Esophagus squamous epithelium (tissue), 4 donors: ENCODE results near the gene PREX1.

ENCODE experiments used
- POLR2A ChIP-seq, 4 donors: fragments of 450-650 bp; IDR thresholded peaks; one replicate each; pipeline ENCODE4 v1.6.1; 2017; ENCODE audit warnings: antibody characterized with exemption in 4 of 4, mild to moderate bottlenecking in 4 of 4, moderate library complexity in 3 of 4
- TF ChIP-seq, protein P1 (sequence below), 6 experiments: fragments of 450-650 bp in 4 of 6; fragments of 200-600 bp in 2 of 6; sonication (generic) in 2 of 6; IDR thresholded peaks; one replicate each; pipeline ENCODE4 v1.5.1; 2016 to 2019; ENCODE audit warnings: antibody characterized with exemption in 6 of 6, mild to moderate bottlenecking in 4 of 6, moderate library complexity in 4 of 6

DNA sequence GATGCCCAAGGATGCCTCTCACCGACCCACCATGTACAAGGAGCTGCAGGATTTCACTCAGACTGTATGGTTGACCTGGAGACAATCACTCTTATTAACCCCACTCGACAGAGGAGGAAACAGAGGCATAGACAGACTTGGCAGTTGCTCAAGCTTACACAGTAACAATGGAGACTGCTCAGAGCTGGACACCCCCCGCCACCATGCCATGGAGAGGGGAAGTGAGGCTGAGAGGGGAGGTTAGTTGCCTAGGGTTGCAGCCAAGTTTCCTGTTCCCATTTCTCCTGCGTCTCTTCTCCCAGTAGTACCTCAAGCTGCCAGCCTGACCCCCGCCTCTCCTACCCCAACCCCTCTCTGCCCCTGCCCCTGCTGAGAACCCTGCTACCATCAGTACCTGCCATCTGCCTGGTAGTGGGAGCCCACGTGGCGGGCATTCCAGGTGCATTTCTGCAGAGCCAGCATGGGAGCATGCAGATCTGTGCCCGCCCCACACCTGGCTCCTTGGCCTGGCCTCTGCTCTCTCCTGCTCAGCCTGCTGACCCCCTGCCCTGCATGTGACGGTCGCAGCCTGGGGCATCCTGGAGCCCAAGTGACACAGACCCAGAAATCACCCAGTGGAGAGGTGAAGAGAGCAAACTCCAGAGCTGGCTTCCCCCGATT lies 157.7 kb downstream of the PREX1 start:
- TF ChIP-seq, protein P1, sequence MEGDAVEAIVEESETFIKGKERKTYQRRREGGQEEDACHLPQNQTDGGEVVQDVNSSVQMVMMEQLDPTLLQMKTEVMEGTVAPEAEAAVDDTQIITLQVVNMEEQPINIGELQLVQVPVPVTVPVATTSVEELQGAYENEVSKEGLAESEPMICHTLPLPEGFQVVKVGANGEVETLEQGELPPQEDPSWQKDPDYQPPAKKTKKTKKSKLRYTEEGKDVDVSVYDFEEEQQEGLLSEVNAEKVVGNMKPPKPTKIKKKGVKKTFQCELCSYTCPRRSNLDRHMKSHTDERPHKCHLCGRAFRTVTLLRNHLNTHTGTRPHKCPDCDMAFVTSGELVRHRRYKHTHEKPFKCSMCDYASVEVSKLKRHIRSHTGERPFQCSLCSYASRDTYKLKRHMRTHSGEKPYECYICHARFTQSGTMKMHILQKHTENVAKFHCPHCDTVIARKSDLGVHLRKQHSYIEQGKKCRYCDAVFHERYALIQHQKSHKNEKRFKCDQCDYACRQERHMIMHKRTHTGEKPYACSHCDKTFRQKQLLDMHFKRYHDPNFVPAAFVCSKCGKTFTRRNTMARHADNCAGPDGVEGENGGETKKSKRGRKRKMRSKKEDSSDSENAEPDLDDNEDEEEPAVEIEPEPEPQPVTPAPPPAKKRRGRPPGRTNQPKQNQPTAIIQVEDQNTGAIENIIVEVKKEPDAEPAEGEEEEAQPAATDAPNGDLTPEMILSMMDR (IDR thresholded peaks at IDR 0.05), result no peak
- no peak for TF ChIP-seq POLR2A (IDR thresholded peaks at IDR 0.05)
